Tibial nerve (tissue), 4 donors: ENCODE data around the gene ZNF575. TPM values are rescaled to one million over a fixed set of nuclear protein-coding genes. Genes with fewer than 3 reads are reported as not detected.
A peak's percentile ranks its signal among the peaks of the same experiment; 100 is the strongest.

Source experiments
- DNase-seq, 2 donors: peaks; one replicate each; pipeline ENCODE4 v3.0.0-alpha.2; 2019; ENCODE audit warnings: low spot score in 2 of 2
- H3K27ac ChIP-seq, 4 donors: fragments of 200-600 bp; sonication (generic) in 3 of 4; one replicate each; pipeline ENCODE4 v1.5.1; 2017 to 2019; ENCODE audit warnings: mild to moderate bottlenecking in 1 of 4
- H3K27me3 ChIP-seq, 2 donors: fragments of 200-600 bp; sonication (generic) in 1 of 2; one replicate each; pipeline versions ENCODE4 v1.5.1 to v1.6.0; 2017 to 2019
- H3K36me3 ChIP-seq, 3 donors: fragments of 200-600 bp; sonication (generic); one replicate each; pipeline ENCODE4 v1.5.1; 2018 to 2019
- H3K4me1 ChIP-seq, 4 donors: fragments of 200-600 bp; sonication (generic) in 3 of 4; one replicate each; pipeline ENCODE4 v1.5.1; 2017 to 2019
- H3K4me3 ChIP-seq, 4 donors: fragments of 200-600 bp; sonication (generic) in 3 of 4; one replicate each; pipeline ENCODE4 v1.5.1; 2017 to 2019; ENCODE audit warnings: mild to moderate bottlenecking in 1 of 4, moderate library complexity in 1 of 4
- H3K9me3 ChIP-seq, 4 donors: fragments of 200-600 bp; sonication (generic) in 3 of 4; one replicate each; pipeline ENCODE4 v1.5.1; 2017 to 2019
- CTCF ChIP-seq, 5 experiments: fragments of 200-600 bp in 3 of 5; fragments of 450-650 bp in 2 of 5; sonication (generic) in 3 of 5; IDR thresholded peaks; one replicate each; pipeline ENCODE4 v1.5.1; 2016 to 2019; ENCODE audit warnings: antibody characterized with exemption in 5 of 5, mild to moderate bottlenecking in 3 of 5, moderate library complexity in 2 of 5
- EP300 ChIP-seq, 2 donors: sonication (generic); formaldehyde crosslinking; IDR thresholded peaks; one replicate each; pipeline ENCODE4 v1.6.1; 2017; ENCODE audit warnings: antibody characterized with exemption in 2 of 2, mild to moderate bottlenecking in 1 of 2
- POLR2A ChIP-seq, 2 donors: fragments of 450-650 bp; IDR thresholded peaks; one replicate each; pipeline ENCODE4 v1.6.1; 2017; ENCODE audit warnings: antibody characterized with exemption in 2 of 2, mild to moderate bottlenecking in 2 of 2, moderate library complexity in 2 of 2
- WGBS, 2 donors: methylation state at CpG; one replicate each; pipeline ENCODE4 v1.1.5; 2018; 5-methylcytosine and 5-hydroxymethylcytosine counted together
- total RNA-seq, 4 donors: library from RNA; depleted of rRNA; stranded (reverse); fragments of >200 nt; gene quantifications; one replicate each; pipeline ENCODE4 v1.1.0, GENCODE V29; 2016

ZNF575 gene
- total RNA-seq, 4 donors from 2014 or later: 0.60 to 0.63 TPM; not detected in 2

DNA sequence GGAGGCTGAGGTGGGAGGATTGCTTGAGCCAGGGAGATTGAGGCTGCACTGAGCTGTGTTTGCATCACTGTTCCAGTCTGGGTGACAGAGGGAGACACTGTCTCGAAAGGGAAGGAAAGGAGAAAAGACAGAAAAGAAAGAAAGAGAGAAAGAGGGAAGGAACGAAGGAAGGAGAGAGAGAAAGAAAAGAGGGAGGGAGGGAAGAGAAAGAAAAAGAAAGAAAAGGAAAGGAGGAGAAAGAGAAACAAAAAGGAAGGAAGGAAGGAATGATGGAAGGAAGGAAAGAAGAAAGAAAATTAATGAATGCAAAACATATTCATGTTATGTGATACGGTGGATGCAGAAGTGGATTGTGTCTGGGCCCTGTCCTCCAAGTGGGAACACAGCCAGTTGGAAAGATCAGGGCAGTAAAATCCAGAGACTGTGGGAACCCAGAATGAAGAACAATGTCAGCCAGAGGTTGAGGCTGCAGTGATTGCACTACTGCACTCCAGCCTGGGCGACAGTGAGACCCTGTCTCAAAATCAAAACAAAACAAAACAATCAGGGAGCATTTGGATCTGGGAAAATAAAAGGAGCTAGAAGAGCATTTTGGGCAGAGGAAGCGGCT, 34.6 kb upstream of the ZNF575 start:
- DNase-seq: no peak
- 57 to 61% methylated on average over 5 of the region's 5 CpGs for WGBS, 2 donors
- H3K27me3 ChIP-seq: no peaks in the 10 kb centered on the region
- no peak overlapping the region for H3K4me3 ChIP-seq
- no peak for TF ChIP-seq EP300 (IDR thresholded peaks at IDR 0.05)
- TF ChIP-seq POLR2A (IDR thresholded peaks at IDR 0.05): no peak
- no peak for TF ChIP-seq CTCF (IDR thresholded peaks at IDR 0.05)
- peaks cover 0 to 19% (median 4%) of the 10 kb centered on the region in 4 donors for H3K4me1 ChIP-seq
- H3K9me3 ChIP-seq: no peaks in the 10 kb centered on the region
- H3K36me3 ChIP-seq: peaks cover 2 to 56% (median 4%) of the 10 kb centered on the region in 3 donors
- no peak overlapping the region for H3K27ac ChIP-seq

DNA sequence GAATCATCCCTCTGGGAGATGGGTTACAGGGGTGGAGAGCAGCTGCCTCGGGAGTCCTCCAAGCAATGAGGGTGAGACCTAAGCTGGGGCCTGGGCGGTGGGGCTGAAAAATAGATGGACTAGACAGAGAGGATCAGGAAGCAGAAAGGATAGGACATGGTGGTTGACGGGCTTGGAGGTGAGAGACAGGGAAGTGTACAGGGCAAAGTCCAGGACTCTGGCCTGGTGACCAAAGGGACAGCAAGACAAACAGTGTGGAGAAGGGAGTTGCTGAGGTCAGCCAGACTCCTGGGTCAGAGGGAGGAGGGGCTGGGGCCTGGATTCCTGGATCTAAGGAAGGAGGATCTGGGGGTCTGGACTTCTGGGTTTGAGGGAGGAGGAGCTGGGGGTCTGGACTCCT, 33.9 kb upstream of the ZNF575 start:
- WGBS, 2 donors: 69 to 72% methylated on average over 3 of the region's 3 CpGs
- no peaks in the 10 kb centered on the region for H3K27me3 ChIP-seq
- H3K27ac ChIP-seq: no peak overlapping the region
- no peak overlapping the region for H3K4me3 ChIP-seq
- no peak for DNase-seq
- no peaks in the 10 kb centered on the region for H3K9me3 ChIP-seq
- TF ChIP-seq EP300 (IDR thresholded peaks at IDR 0.05): no peak
- no peak for TF ChIP-seq POLR2A (IDR thresholded peaks at IDR 0.05)
- no peak for TF ChIP-seq CTCF (IDR thresholded peaks at IDR 0.05)
- H3K4me1 ChIP-seq: peaks cover 0 to 22% (median 5%) of the 10 kb centered on the region in 4 donors
- H3K36me3 ChIP-seq: peaks cover 2 to 52% (median 4%) of the 10 kb centered on the region in 3 donors

DNA sequence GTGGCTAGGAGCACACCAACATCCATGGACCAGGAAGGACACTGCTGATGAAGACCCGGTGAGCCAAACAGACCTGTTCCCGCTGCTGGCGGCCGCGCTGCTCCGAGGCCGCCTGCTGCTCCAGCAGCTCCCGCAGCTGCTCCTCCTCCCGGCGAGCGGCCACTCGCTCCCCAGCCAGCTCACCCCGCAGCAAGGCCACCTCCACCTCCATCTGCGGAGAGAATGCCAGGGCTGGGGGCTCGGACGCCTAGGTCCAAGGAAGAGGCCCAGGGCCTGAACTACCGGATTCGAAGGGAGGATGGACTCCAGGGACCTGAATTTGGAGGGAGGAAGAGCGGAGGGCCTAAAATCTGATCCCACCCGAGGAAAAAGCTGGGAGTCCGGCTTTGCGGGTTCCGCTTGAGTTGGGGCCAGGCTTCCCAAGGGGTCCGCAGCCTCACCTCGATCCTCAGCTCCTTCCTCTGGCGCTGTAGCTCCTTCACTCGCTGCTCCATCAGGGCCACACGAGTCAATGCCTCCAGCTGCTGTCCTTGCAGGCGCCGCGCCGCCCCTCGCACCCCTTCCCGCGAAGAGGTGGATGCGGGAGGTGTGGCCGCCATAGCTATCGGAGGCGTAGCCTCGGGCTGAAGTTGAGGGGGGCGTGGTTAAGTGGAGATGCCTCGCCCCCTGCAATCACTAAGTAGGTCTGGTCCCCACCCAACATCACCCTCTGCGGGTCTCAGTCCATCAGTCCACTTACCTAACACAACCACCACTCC, 31.1 kb upstream of the ZNF575 start:
- Histone ChIP-seq H3K27me3 (no peaks in the 10 kb centered on the region), H3K9me3 (no peaks in the 10 kb centered on the region), H3K4me1 (peaks cover 0 to 32% (median 12%) of the 10 kb centered on the region in 4 donors), H3K4me3 (peak overlapping the region in 1 of 4 donors; percentile 3), H3K36me3 (peaks cover 0 to 34% (median 4%) of the 10 kb centered on the region in 3 donors), H3K27ac (no peak overlapping the region)
- WGBS, 2 donors: 52 to 54% methylated on average over 39 to 43 of the region's 43 CpGs
- TF ChIP-seq EP300 (IDR thresholded peaks at IDR 0.05) (no peak), CTCF (IDR thresholded peaks at IDR 0.05) (no peak), POLR2A (IDR thresholded peaks at IDR 0.05) (no peak)
- no peak for DNase-seq

- WGBS, 2 donors: 77 to 80% methylated on average over 23 of the region's 23 CpGs
- Histone ChIP-seq H3K36me3 (peaks cover 0 to 29% (median 4%) of the 10 kb centered on the region in 3 donors), H3K27ac (peak overlapping the region in 1 of 4 donors; percentile 92), H3K4me3 (peak overlapping the region in 1 of 4 donors; percentile 3), H3K27me3 (no peaks in the 10 kb centered on the region), H3K9me3 (no peaks in the 10 kb centered on the region), H3K4me1 (peaks cover 0 to 32% (median 12%) of the 10 kb centered on the region in 4 donors)
- no peak for TF ChIP-seq POLR2A (IDR thresholded peaks at IDR 0.05)
- no peak for TF ChIP-seq CTCF (IDR thresholded peaks at IDR 0.05)
- no peak for TF ChIP-seq EP300 (IDR thresholded peaks at IDR 0.05)
- DNase-seq: no peak
These were observed 30.5 kb upstream of the ZNF575 start for GRCh38 chr19:43502419-43502976.
